NCI-H1417 treated with DMSO at 0.1 percent for 48 hours (cell line): ENCODE data around the gene TSPAN15.
"Not testable (repeated sequence)": the region's sequence is repeated elsewhere in the genome, so short reads cannot be mapped to it uniquely, and the experiment has no call there.

Experiments used
- DNase-seq: peaks from one replicate; lab custom pipeline; 2025; lab: John Stamatoyannopoulos, UW

Gene TSPAN15

GRCh38 chr10:69488149-69488844, 37.0 kb downstream of the TSPAN15 start:
- DNase-seq: not testable (repeated sequence)

- DNase-seq: not testable (repeated sequence)
These were observed 37.6 kb downstream of the TSPAN15 start for GRCh38 chr10:69488856-69489255.

DNA sequence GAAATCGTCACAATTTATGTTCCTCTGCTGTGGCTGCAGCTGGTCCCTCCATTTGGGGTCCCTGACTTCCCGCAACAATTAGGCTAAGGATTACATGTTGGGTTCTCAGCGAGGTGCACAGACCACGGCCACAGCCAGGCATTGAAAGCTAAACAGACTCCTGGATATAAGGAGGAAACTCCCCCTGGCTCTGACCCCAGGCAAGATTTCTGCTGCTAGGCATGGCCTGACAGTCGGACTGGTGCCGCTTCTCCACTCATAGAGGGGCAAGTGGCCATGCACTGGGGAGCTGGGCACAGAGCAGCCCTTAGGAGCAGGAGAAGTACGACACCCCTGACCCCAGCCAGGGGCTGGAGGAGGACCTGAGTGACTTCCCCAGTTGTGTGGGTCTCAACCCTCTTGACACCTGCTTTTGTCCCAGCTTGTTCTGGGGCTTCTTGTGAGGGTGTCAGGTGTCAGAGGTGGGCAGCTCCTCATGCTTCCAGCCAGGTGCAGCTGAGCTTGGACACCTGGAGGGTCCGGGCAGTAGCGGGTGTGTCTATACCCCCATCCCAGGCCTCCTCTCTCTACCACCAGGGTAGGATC, 38.3 kb downstream of the TSPAN15 start:
- no peak for DNase-seq

DNA sequence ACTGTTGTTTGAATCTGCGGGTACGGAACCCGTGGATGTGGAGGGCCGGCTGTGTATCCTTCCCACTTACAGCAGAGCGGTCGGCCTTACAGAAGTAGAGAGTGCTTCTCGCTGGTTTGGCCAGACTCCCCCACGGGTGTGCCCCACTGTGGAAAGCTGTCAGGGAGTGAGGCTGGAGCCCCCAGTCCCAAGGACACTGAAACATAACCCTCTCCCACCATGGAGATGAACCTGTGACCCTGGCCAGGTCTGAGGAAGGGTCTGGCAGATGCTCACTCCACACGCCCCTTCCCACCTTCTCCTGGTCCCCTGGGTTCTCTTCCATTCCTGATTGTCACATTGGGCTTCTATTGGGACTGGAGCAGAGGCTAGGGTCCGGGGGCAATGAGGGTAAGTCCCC, 39.6 kb downstream of the TSPAN15 start:
- DNase-seq: no peak

GRCh38 chr10:69491611-69492010, 40.3 kb downstream of the TSPAN15 start:
- DNase-seq: no peak

- no peak for DNase-seq
These were observed 41.0 kb downstream of the TSPAN15 start for GRCh38 chr10:69492091-69492745.

DNA sequence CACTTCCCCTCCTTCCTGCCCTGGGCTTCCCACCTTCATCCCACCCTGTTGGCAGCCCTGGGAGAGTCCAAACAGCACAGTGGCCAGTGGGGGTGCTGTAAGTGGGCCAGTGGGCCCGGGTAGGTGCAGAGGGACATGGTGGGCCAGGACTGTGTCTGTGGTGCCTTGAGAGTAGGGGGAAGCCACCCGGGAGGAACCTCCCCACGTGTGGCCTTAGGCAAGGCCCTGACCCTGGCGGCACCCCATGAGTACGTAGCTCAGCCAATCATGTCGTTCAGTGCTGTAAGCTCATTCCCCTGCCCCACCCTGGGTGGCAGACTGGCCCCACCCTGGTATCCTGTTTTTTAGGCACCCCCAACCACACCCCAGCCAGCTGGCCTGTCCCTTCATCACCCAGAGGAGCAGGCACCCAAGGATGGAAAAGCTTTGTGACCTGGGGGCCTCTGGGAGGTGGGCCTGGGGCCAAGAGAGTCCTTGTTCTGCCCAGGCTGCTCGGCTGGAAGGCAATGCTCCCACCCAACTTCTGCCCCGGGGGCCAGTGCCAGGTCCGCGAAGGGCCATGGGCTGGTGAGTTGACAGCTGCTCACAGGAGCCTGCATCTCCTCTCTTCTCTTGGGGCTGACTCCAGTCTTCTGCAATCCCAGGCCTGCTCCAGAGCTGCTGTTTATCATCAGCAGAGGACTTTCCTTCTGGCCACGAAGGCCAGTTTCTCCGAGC, 41.6 kb downstream of the TSPAN15 start:
- no peak for DNase-seq

- DNase-seq: no peak
These were observed 43.6 kb downstream of the TSPAN15 start for GRCh38 chr10:69494626-69495558.

DNA sequence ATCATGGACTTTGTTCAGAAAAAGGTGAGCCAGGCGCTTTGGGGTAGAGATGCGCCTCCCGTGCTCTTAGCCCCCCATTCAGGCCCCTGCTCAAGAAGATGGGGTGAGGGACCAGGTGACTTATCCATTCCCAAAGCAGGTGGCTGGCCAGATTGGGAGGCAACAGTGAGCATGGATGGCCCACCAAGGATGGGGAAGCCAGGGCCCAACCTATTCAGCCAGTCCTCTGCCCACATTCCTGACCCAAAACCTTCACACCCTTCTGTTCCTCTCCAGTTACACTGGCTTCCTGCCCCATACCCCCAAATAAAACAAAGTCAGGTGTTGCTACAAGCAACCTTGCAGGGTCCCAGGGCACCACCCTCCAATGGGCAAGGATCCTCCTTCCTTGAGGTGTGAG, 44.4 kb downstream of the TSPAN15 start:
- no peak for DNase-seq

GRCh38 chr10:69496352-69497230, 45.3 kb downstream of the TSPAN15 start:
- DNase-seq: no peak

GRCh38 chr10:69497231-69497561, 45.9 kb downstream of the TSPAN15 start:
- DNase-seq: no peak

DNA sequence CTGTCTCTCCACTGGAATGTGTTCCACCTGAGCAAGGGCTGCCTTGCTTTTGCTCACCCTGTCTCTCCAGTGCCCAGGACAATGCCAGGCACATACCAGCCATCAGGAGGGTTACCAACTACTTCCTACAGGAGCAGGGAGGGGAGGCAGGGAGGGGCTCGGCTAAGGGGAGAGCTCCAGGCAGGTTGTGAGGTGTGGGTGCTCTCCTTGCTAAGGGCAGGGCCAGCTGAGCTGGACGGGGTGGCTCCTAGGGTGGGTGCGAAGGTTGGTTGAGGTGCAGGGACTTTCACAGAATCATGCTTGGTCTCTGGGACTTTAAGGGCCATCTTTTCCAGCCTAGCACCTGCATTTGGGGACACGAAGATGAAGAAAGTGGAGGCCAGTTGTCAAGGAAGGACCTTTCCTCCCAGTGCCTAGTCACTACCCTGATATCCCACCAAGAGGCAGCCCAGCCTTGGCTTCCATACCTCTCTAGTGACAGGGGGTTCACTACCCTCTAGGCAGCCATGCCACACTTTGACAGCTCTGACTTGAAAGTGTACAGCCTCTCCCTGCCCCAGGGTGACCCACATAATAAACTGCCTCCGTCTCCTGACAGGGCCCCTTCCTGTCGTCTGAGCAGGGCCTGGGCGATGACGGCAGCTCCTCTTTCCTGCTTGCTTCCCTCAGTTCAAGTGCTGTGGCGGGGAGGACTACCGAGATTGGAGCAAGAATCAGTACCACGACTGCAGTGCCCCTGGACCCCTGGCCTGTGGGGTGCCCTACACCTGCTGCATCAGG, 46.5 kb downstream of the TSPAN15 start:
- DNase-seq: no peak

GRCh38 chr10:69498711-69499471, 47.6 kb downstream of the TSPAN15 start:
- DNase-seq: no peak

GRCh38 chr10:69499726-69500689, 48.7 kb downstream of the TSPAN15 start:
- DNase-seq: no peak

- DNase-seq: no peak
These were observed 49.7 kb downstream of the TSPAN15 start for GRCh38 chr10:69500864-69501468.

DNA sequence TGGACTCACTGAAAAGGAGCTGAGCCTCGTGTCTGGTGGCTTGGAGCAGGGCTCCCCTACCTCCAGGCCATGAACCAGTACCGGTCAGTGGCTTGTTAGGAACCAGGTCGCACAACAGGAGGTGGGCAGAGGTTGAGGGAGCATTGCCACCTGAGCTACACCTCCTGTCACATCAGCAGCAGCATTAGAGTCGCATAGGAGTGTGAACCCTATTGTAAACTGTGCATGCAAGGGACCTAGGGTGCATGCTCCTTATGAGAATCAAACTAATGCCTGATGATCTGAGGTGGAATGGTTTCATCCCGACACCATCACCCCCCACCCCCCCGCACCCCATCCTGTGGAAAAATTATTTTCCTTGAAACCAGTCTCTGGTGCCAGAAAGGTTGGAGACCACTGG, 50.4 kb downstream of the TSPAN15 start:
- DNase-seq: no peak

- DNase-seq: no peak
These were observed 51.3 kb downstream of the TSPAN15 start for GRCh38 chr10:69502589-69502988.
